H54 (cell line): Measurements from ENCODE around the gene OCLN.
"Not testable (repeated sequence)": the region's sequence is repeated elsewhere in the genome, so short reads cannot be mapped to it uniquely, and the experiment has no call there.

ENCODE experiments used
- DNase-seq: peaks from one replicate; pipeline ENCODE4 v3.0.0; 2011; ENCODE audit warnings: low spot score, mixed read lengths; ENCODE audit not compliant: insufficient read length
- FAIRE-seq: peaks from 3 replicates; lab custom pipeline; 2011; peaks lifted over from hg19 to GRCh38; lab: Jason Lieb, UNC
- POLR2A ChIP-seq: IDR thresholded peaks from 2 replicates; pipeline ENCODE4 v1.6.1; 2011; ENCODE audit warnings: low read depth, mild to moderate bottlenecking, low read length

Gene OCLN

GRCh38 chr5:69498384-69498783 is 5.8 kb downstream of the OCLN start:
- TF ChIP-seq POLR2A: no peak
- no peak for DNase-seq
- FAIRE-seq: no peak

GRCh38 chr5:69502367-69502766 is 9.8 kb downstream of the OCLN start:
- DNase-seq (no peak), FAIRE-seq (no peak)
- no peak for TF ChIP-seq POLR2A

GRCh38 chr5:69502767-69503488 is 10.3 kb downstream of the OCLN start:
- DNase-seq (no peak), FAIRE-seq (peak; percentile 61)
- no peak for TF ChIP-seq POLR2A

DNA sequence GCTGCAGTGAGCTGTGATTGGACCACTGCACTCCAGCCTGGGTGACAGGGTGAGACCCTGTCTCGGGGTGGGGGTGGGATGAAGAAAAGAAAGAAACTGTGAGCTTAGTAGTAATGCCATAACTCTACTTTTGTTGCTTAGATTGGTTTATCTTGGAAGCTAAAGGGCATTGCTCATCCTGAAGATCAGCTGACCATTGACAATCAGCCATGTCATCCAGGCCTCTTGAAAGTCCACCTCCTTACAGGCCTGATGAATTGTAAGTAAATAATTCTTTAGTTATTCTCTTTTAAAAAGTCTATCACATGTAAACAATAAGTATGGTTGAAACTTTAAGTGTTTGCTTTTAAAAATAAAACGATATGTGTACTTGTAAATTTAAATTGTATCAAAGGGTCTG is 11.4 kb downstream of the OCLN start:
- DNase-seq (no peak), FAIRE-seq (no peak)
- no peak for TF ChIP-seq POLR2A

DNA sequence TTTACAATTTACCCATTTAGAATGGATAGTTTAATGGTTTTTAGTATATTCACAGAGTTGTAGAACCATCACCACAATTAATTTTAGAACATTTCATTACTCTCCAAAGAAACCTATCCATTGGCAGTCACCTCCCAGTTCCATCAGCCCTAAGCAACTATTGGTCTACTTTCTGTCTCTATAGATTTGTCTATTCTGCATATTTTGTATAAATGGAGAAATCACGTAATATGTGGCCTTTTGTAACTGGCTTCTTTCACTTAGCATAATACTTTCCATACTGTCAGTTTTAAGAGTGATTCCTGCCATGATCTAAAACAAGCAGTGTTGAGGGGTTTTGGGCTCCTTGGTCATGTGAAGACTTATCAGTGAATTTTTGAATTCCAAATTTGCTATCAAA is 12.7 kb downstream of the OCLN start:
- FAIRE-seq (no peak), DNase-seq (no peak)
- no peak for TF ChIP-seq POLR2A

DNA sequence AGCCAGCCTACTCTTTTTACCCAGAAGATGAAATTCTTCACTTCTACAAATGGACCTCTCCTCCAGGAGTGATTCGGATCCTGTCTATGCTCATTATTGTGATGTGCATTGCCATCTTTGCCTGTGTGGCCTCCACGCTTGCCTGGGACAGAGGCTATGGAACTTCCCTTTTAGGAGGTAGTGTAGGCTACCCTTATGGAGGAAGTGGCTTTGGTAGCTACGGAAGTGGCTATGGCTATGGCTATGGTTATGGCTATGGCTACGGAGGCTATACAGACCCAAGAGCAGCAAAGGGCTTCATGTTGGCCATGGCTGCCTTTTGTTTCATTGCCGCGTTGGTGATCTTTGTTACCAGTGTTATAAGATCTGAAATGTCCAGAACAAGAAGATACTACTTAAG is 16.6 kb downstream of the OCLN start:
- DNase-seq (no peak), FAIRE-seq (no peak)
- no peak for TF ChIP-seq POLR2A

GRCh38 chr5:69510694-69511093 is 18.1 kb downstream of the OCLN start:
- DNase-seq: no peak
- FAIRE-seq: no peak
- no peak for TF ChIP-seq POLR2A

DNA sequence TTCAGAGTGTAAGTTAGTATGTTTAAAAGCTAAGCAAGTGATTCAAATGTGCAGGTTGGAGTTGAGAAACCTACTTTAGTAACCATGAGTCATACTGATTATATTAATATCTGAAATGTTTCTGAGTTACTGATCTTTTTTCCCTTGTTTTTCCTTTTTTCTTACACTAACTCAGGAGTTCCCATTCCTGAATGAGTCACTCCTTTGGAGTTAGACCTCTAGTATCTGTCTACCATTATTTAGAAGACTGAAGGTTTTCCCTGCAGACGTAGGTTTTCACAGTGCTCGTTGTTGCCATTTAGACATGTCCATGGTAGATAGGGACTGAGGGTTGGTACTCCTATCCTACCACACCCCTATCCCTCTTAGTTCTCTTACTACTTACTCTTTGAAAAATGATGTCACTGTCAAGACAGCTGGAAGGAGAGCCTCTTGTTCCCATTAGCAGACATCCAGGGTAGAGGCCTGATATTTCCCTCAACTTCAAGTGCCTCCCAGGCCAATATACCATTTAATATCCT is 20.2 kb downstream of the OCLN start:
- TF ChIP-seq POLR2A: no peak
- FAIRE-seq (peak; percentile 67), DNase-seq (no peak)

- not testable (repeated sequence) for FAIRE-seq, DNase-seq
These were observed 23.0 kb downstream of the OCLN start for GRCh38 chr5:69515570-69515969.

DNA sequence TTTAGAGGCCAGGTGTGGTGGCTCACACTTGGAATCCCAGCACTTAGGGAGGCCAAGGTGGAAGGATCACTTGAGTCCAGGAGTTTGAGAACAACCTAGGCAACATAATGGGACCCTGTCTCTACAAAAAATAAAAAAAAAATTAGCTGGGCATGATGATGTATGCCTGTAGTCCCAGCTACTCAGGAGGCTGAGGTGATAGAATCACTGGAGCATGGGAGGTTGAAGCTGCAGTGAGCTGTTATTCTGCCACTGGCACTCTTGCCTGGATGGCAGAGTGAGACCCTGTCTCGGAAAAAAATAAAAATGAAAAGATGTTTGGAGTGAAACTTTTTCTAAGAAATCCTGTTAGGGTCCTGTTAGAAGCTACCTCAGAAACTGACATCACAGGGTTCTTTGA is 24.2 kb downstream of the OCLN start:
- no peak for DNase-seq
- FAIRE-seq: no peak
- TF ChIP-seq POLR2A: no peak

- TF ChIP-seq POLR2A: no peak
- FAIRE-seq (peak; percentile 57), DNase-seq (no peak)
These were observed 25.2 kb downstream of the OCLN start for GRCh38 chr5:69517763-69518212.

DNA sequence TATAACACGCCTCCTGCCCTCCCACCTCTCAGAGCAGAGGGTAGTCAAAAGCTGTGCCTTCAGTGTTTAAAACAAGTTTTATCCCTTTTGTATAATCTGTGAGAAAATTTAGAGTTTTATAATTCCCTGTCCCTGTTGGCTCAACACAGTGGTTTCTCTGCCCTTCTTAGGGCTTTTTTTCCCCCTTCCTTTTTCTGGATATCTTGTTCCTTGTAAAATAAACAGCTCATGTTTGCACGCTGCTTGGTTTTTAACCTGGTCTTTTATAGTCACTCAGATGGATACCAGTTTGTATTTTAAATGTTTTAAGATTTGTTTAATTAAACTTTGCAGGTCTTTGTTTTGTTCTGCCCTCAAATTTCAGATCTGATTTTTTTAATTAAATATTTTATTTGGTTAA is 26.7 kb downstream of the OCLN start:
- no peak for FAIRE-seq

GRCh38 chr5:69522035-69522434 is 29.4 kb downstream of the OCLN start:
- DNase-seq: no peak
- FAIRE-seq: no peak
- TF ChIP-seq POLR2A: no peak

More for the DNA sequence above, 26.7 kb downstream of the OCLN start:
- DNase-seq: no peak
- TF ChIP-seq POLR2A: no peak

DNA sequence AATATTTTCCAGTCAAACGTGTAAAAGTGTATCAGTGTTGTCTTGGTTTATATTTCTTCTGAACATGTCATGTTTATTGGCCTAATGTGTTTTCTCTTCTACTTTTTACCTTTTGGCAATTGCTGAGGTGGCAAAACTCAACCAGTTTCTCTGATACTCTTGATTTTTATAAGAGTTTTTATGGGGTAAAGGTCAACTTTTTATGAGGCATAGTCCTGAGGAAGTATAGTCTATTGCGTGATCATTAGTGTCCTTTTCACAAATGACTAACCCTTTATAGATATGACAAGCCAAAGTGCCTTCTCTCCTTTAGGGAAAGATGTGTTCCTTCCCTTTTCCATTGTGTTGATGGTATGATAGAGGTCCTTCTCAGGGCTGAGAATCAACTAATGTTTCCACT is 32.9 kb downstream of the OCLN start:
- FAIRE-seq: no peak
- no peak for DNase-seq
- no peak for TF ChIP-seq POLR2A

GRCh38 chr5:69526660-69527059 is 34.1 kb downstream of the OCLN start:
- FAIRE-seq (no peak), DNase-seq (no peak)
- no peak for TF ChIP-seq POLR2A
